A549 (cell line): ENCODE measurements around the gene DOCK1. TPM values are rescaled to one million over a fixed set of nuclear protein-coding genes. Genes with fewer than 3 reads are reported as not detected.

ENCODE experiments used
- ATAC-seq, 2 experiments: fragments of 200-7000 bp in 1 of 2; fragments of >200 bp in 1 of 2; cut with Nextera tagmentation in 1 of 2; cut with Tn5 transposase in 1 of 2; 3 replicates each; pipeline versions ENCODE4 v1.8.0 to v1.9.1; 2018 to 2020; ENCODE audit warnings: mild to moderate bottlenecking in 1 of 2, moderate library complexity in 1 of 2
- CTCF ChIA-PET: fragments of 300-600 bp; sonication (Branson Sonifier 250); formaldehyde crosslinking; extraction: SDS; loops from one replicate; lab custom pipeline; 2021; ENCODE audit warnings: antibody characterized with exemption, inconsistent platforms; lab: Yijun Ruan, JAX
- POLR2A ChIA-PET: fragments of 350-600 bp; formaldehyde crosslinking; extraction: SDS; loops from one replicate; lab custom pipeline; 2021; ENCODE audit warnings: antibody characterized with exemption, inconsistent platforms; lab: Yijun Ruan, JAX
- DNase-seq, 2 experiments: peaks; one replicate each; pipeline versions ENCODE4 v3.0.0 to v3.0.0-alpha.2; 2011 to 2016; ENCODE audit warnings: low read depth in 1 of 2, low spot score in 1 of 2
- FAIRE-seq: peaks from 2 replicates; lab custom pipeline; 2011; peaks lifted over from hg19 to GRCh38; lab: Jason Lieb, UNC
- H3K27ac ChIP-seq, 2 experiments: fragments of >200 bp; sonication (Bioruptor Twin); formaldehyde crosslinking; 3 replicates each; pipeline ENCODE4 v1.5.1; 2016 to 2017
- H3K4me1 ChIP-seq: fragments of >200 bp; sonication (Bioruptor Twin); formaldehyde crosslinking; 3 replicates; pipeline ENCODE4 v1.6.1; 2016
- H3K4me2 ChIP-seq: fragments of >200 bp; sonication (Bioruptor Twin); formaldehyde crosslinking; 3 replicates; pipeline ENCODE4 v1.6.1; 2016
- H3K4me3 ChIP-seq: fragments of >200 bp; sonication (Bioruptor Twin); formaldehyde crosslinking; 3 replicates; pipeline ENCODE4 v1.5.1; 2016
- H3K9me3 ChIP-seq: fragments of >200 bp; sonication (Bioruptor Twin); formaldehyde crosslinking; 3 replicates; pipeline ENCODE4 v1.6.1; 2016
- HDAC2 ChIP-seq: fragments of 200-600 bp; sonication (generic); IDR thresholded peaks from 2 replicates; pipeline ENCODE4 v1.6.1; 2016
- NPAS2 ChIP-seq: fragments of 250-450 bp; sonication (Bioruptor Pico); IDR thresholded peaks from 2 replicates; pipeline ENCODE4 v1.8.0; 2022; ENCODE audit warnings: mild to moderate bottlenecking, moderate library complexity, borderline replicate concordance
- SREBF2 ChIP-seq: fragments of 450-650 bp; IDR thresholded peaks from 2 replicates; pipeline ENCODE4 v1.6.1; 2014; ENCODE audit warnings: mild to moderate bottlenecking, moderate library complexity
- WGBS: methylation state at CpG from one replicate; pipeline ENCODE4 v1.1.6; 2017; ENCODE audit errors: missing lambda C conversion rate; 5-methylcytosine and 5-hydroxymethylcytosine counted together
- polyA plus RNA-seq, 4 experiments: library from polyadenylated mRNA; depleted of rRNA in 3 of 4; stranded (reverse); fragments of >200 nt; fragmentation: RNase III in 1 of 4; extraction: RNeasy Plus Mini Kit Qiagen cat#74134 plus additional on column Dnase treatment in 1 of 4; gene quantifications; 2 replicates in 3 of 4; 3 replicates in 1 of 4; pipeline ENCODE4 v1.2.3, GENCODE V29; 2011 to 2017
- TF ChIP-seq, protein P1 (sequence below): fragments of 200-600 bp; sonication (generic); IDR thresholded peaks from 2 replicates; pipeline ENCODE4 v1.6.1; 2016; ENCODE audit warnings: antibody characterized with exemption, mild to moderate bottlenecking, moderate library complexity

The DOCK1 gene
- polyA plus RNA-seq, 2 of the 4 experiments (the other 2 are of a cell fraction) = 22.6 to 28.2 TPM

DNA sequence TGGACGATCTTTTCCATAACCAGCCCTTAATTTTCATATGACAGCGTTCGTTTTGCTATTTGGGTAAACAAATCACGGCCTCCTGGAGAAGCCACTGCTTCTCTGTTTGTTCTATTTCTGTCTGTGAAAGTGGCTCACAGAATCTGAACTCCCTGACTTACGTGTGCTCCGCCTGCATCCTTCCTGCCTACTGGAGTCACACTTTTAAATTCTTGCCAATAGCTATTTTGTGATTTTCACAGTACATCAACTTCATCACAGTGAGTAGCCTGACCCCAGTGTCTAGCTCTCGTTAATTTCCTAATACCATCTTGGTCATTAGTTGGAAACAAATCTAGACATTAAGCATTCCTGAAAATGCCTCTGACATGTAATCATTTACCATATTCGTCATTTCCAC, 594.9 kb downstream of the DOCK1 start:
- POLR2A ChIA-PET = no interaction called here
- ATAC-seq = no peak

More for the DNA sequence above, 594.9 kb downstream of the DOCK1 start:
- H3K4me2 ChIP-seq = no peak overlapping the region
- no peak overlapping the region for H3K27ac ChIP-seq
- no peak for TF ChIP-seq NPAS2
- TF ChIP-seq HDAC2 = no peak
- TF ChIP-seq, protein P1, sequence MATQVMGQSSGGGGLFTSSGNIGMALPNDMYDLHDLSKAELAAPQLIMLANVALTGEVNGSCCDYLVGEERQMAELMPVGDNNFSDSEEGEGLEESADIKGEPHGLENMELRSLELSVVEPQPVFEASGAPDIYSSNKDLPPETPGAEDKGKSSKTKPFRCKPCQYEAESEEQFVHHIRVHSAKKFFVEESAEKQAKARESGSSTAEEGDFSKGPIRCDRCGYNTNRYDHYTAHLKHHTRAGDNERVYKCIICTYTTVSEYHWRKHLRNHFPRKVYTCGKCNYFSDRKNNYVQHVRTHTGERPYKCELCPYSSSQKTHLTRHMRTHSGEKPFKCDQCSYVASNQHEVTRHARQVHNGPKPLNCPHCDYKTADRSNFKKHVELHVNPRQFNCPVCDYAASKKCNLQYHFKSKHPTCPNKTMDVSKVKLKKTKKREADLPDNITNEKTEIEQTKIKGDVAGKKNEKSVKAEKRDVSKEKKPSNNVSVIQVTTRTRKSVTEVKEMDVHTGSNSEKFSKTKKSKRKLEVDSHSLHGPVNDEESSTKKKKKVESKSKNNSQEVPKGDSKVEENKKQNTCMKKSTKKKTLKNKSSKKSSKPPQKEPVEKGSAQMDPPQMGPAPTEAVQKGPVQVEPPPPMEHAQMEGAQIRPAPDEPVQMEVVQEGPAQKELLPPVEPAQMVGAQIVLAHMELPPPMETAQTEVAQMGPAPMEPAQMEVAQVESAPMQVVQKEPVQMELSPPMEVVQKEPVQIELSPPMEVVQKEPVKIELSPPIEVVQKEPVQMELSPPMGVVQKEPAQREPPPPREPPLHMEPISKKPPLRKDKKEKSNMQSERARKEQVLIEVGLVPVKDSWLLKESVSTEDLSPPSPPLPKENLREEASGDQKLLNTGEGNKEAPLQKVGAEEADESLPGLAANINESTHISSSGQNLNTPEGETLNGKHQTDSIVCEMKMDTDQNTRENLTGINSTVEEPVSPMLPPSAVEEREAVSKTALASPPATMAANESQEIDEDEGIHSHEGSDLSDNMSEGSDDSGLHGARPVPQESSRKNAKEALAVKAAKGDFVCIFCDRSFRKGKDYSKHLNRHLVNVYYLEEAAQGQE = no peak
- no peak for TF ChIP-seq SREBF2
- H3K9me3 ChIP-seq = no peaks in the 10 kb centered on the region
- 21% methylated on average over 8 of the region's 8 CpGs for WGBS
- no peak overlapping the region for H3K4me3 ChIP-seq
- no peak for DNase-seq
- FAIRE-seq = no peak
- no peaks in the 10 kb centered on the region for H3K4me1 ChIP-seq
- CTCF ChIA-PET = no interaction called here

Other genes with a start within 250 kb of the DOCK1 start
- gene C10orf90, start 234.7 kb upstream of the DOCK1 start, polyA plus RNA-seq (2011; rRNA removed) = 0.56 and 0.70 TPM in 2 replicates
- gene C10orf90, start 234.7 kb upstream of the DOCK1 start, polyA plus RNA-seq (2017; fragmentation: RNase III; extraction: RNeasy Plus Mini Kit Qiagen cat#74134 plus additional on column Dnase treatment) = 1.7 to 2.2 TPM (median 2.0 TPM) in 3 replicates